ENCODE measurements around the gene ZNF32.

DNA sequence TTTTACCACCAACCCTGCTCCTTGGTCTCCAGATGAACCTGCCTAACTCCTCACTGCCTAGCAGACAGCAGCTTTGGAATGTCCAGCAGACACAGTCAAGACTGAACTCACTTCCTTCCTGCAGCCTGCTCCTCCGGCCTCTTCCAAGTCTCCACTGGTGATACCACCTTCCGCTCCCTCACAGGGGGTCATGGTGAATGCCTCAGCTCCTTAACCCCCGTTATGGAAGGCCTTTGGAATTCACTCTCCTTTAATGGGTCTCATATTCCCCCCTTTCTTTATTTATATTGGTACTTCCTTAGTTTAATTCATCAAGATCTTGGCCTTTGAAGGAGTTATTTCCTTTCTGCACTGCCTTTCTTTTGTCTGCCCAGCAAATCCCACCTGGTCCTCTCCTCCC, 44.9 kb upstream of the ZNF32 start:
- TF ChIP-seq, protein P1, sequence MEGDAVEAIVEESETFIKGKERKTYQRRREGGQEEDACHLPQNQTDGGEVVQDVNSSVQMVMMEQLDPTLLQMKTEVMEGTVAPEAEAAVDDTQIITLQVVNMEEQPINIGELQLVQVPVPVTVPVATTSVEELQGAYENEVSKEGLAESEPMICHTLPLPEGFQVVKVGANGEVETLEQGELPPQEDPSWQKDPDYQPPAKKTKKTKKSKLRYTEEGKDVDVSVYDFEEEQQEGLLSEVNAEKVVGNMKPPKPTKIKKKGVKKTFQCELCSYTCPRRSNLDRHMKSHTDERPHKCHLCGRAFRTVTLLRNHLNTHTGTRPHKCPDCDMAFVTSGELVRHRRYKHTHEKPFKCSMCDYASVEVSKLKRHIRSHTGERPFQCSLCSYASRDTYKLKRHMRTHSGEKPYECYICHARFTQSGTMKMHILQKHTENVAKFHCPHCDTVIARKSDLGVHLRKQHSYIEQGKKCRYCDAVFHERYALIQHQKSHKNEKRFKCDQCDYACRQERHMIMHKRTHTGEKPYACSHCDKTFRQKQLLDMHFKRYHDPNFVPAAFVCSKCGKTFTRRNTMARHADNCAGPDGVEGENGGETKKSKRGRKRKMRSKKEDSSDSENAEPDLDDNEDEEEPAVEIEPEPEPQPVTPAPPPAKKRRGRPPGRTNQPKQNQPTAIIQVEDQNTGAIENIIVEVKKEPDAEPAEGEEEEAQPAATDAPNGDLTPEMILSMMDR (conservative IDR thresholded peaks at IDR 0.05 in 1 of 2, IDR thresholded peaks at IDR 0.05 in 1 of 2; ENCODE audit: extremely low read depth in 1 of 2, insufficient read depth in 1 of 2, low read depth in 1 of 2, low read length in 2 of 2), result no peak
- TF ChIP-seq EZH2 (IDR thresholded peaks at IDR 0.05; ENCODE audit: borderline replicate concordance, low read length), result no peak

Measured in mammary epithelial cell (primary cell).